ENCODE measurements around the gene CHST12.

- TF ChIP-seq NKRF (conservative IDR thresholded peaks at IDR 0.05) (no peak), TAF1 (IDR thresholded peaks at IDR 0.05; ENCODE audit: borderline replicate concordance, low read depth, low read length) (no peak), PBX3 (IDR thresholded peaks at IDR 0.05; ENCODE audit: insufficient replicate concordance, low read depth, low read length) (no peak), CTCF (IDR thresholded peaks at IDR 0.05 in 2 of 3, conservative IDR thresholded peaks at IDR 0.05 in 1 of 3; ENCODE audit: control insufficient read depth in 2 of 3, extremely low read depth in 1 of 3, insufficient read depth in 1 of 3, low read depth in 3 of 3, low read length in 3 of 3) (no peak), HDGF (IDR thresholded peaks at IDR 0.05) (no peak)
These were observed 71.6 kb downstream of the CHST12 start for GRCh38 chr7:2474813-2475677.

All from GM12878 (cell line).